ENCODE measurements around the gene ABCG1. TPM values are rescaled to one million over a fixed set of nuclear protein-coding genes. Genes with fewer than 3 reads are reported as not detected.
"Not testable (repeated sequence)": the region's sequence is repeated elsewhere in the genome, so short reads cannot be mapped to it uniquely, and the experiment has no call there.

ABCG1 gene
- total RNA-seq, 2 experiments from 2014 or later: 22.2 to 24.6 TPM

DNA sequence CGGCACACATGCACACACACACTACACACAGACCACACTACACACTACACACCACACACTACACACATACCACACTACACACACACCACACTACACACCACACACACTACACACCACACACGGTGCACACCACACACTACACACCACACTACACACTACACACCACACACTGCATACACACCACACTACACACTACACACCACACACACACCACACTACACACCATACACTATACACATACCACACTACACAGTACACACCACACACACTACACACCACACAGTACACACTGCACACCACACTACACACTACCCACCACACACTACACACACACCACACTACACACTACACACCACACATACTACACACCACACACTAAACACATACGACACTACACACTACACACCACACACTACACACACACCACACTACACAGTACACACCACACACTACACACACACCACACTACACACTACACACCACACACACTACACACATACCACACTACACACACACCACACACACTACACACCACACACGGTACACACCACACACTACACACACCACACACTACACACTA, 73.7 kb downstream of the ABCG1 start:
- H3K27ac Mint-ChIP-seq; H3K4me3 Mint-ChIP-seq; H3K4me1 Mint-ChIP-seq (ENCODE audit: low read depth); H3K9me3 Mint-ChIP-seq; DNase-seq; intact Hi-C loops (cut with micrococcal nuclease); CTCF ChIA-PET; H3K27me3 Mint-ChIP-seq; POLR2A ChIA-PET: not testable (repeated sequence)
- H3K36me3 Mint-ChIP-seq: peaks cover 20% of the 10 kb centered on the region

DNA sequence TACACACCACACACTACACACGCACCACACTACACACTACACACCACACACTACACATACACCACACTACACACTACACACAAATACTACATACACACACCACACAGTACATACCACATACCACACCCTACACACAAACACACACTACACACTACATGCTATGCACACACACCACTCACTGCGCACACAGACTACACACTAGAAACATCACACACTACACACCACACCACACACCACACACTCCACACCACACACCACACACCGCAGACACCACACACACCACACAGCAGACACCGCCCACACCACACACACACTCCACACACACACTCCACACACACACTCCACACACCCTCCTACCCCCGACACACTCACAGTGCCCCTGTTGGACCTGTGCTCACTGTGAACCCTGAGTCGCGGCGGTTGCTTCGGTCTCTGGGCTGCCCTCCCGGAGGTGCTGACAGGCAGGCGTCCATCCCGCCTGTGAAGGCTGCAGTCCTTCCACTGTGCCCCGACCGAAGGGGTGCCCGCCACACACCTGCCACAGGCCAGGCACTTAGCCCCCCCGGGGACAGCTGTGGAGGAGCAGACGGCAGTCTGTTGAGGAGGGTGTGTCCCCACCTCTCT, 74.8 kb downstream of the ABCG1 start:
- H3K9me3 Mint-ChIP-seq: no peaks in the 10 kb centered on the region
- H3K36me3 Mint-ChIP-seq: peaks cover 13% of the 10 kb centered on the region
- no peaks in the 10 kb centered on the region for H3K4me1 Mint-ChIP-seq (ENCODE audit: low read depth)
- no peak overlapping the region for H3K4me3 Mint-ChIP-seq
- DNase-seq: no peak
- POLR2A ChIA-PET: no interaction called here
- H3K27ac Mint-ChIP-seq: no peak overlapping the region
- H3K27me3 Mint-ChIP-seq: no peaks in the 10 kb centered on the region
- intact Hi-C loops (cut with micrococcal nuclease): no loop called here
- CTCF ChIA-PET: no interaction called here

DNA sequence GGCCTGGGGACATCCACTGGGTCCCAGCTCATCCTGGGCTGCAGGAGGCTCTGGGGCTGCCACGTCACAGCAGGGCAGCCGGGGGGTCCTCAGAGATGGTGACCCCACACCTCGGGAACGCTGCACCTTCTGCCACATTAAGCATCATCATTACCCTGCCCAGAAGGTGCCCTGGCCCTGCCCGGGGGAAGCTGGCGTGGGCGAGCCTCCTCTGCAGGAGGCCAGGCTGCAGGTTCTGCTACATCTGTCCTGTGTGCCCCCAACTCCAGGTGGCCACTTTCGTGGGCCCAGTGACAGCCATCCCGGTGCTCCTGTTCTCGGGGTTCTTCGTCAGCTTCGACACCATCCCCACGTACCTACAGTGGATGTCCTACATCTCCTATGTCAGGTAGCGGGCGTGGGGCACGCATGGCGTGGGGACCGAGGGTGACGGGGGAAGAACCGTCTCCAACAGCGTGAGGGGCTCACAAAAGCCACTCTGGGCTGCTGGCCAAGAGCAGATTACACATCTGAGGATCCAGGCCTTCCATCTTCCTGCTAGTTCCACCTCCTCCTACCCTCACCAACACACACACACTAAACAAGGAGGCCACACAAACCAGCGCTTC, 75.4 kb downstream of the ABCG1 start:
- Mint-ChIP-seq H3K27me3 (no peaks in the 10 kb centered on the region), H3K4me1 (ENCODE audit: low read depth) (peaks cover 4% of the 10 kb centered on the region), H3K4me3 (no peak overlapping the region), H3K36me3 (peaks cover 8% of the 10 kb centered on the region), H3K27ac (no peak overlapping the region), H3K9me3 (no peaks in the 10 kb centered on the region)
- CTCF ChIA-PET: no interaction called here
- POLR2A ChIA-PET: no interaction called here
- no peak for DNase-seq
- intact Hi-C loops (cut with micrococcal nuclease): no loop called here

DNA sequence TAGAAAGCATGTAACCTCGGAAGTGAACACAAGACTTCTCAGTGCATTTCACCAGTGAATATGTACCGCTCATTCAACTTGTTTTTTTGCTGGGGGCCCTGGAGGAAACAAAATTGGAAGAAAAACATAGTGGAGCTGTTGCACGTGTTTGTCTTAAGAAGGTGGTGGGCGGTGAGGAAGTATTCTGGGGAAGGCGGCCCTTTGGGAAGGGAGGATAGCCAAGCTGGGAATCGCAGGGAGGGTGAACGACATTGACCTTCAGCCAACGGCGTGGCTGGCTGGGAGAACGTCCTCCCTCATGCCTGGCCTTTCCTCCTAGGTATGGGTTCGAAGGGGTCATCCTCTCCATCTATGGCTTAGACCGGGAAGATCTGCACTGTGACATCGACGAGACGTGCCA, 76.9 kb downstream of the ABCG1 start:
- no peak overlapping the region for H3K4me3 Mint-ChIP-seq
- ChIA-PET CTCF (no interaction called here), POLR2A (no interaction called here)
- DNase-seq: no peak
- peaks cover 8% of the 10 kb centered on the region for H3K36me3 Mint-ChIP-seq
- H3K27ac Mint-ChIP-seq: no peak overlapping the region
- no peaks in the 10 kb centered on the region for H3K9me3 Mint-ChIP-seq
- H3K4me1 Mint-ChIP-seq (ENCODE audit: low read depth): peaks cover 11% of the 10 kb centered on the region
- intact Hi-C loops (cut with micrococcal nuclease): no loop called here
- no peaks in the 10 kb centered on the region for H3K27me3 Mint-ChIP-seq

DNA sequence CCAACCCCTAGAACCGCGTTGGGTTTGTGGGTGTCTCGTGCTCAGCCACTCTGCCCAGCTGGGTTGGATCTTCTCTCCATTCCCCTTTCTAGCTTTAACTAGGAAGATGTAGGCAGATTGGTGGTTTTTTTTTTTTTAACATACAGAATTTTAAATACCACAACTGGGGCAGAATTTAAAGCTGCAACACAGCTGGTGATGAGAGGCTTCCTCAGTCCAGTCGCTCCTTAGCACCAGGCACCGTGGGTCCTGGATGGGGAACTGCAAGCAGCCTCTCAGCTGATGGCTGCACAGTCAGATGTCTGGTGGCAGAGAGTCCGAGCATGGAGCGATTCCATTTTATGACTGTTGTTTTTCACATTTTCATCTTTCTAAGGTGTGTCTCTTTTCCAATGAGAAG, 77.6 kb downstream of the ABCG1 start:
- no peak overlapping the region for H3K27ac Mint-ChIP-seq
- POLR2A ChIA-PET: no interaction called here

DNA sequence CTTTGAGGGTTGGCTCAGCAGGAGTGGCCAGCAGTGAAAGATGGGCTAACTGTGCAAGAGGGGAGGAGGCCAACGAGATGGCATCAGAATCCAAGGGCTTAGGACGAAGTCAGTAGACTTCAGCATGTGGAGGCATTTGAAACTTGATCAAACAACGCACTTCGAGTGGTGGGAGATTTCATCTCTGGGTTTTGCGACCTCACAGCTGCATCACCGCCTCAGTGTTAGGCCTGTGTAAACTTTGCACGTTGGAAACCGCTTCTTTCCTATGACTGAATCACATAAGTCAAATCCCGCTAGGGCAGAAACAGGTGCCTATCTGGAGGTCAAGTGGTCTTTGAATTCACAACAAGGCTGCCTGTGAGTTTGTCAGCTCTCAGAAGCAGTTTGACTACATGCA, 78.4 kb downstream of the ABCG1 start:
- Mint-ChIP-seq H3K27ac (no peak overlapping the region), H3K9me3 (no peaks in the 10 kb centered on the region), H3K27me3 (no peaks in the 10 kb centered on the region), H3K4me3 (no peak overlapping the region), H3K4me1 (ENCODE audit: low read depth) (peaks cover 11% of the 10 kb centered on the region), H3K36me3 (peaks cover 8% of the 10 kb centered on the region)
- ChIA-PET CTCF (interaction anchor here (1.0 to 2.3 kb wide), 2 partner anchors 12 to 151 kb away, joined by 4 to 9 read pairs; no protein-coding TSS in a partner anchor), POLR2A (no interaction called here)
- intact Hi-C loops (cut with micrococcal nuclease): no loop called here
- no peak for DNase-seq

More for the DNA sequence above, 77.6 kb downstream of the ABCG1 start:
- Mint-ChIP-seq H3K9me3 (no peaks in the 10 kb centered on the region), H3K4me1 (ENCODE audit: low read depth) (peaks cover 11% of the 10 kb centered on the region), H3K36me3 (peaks cover 8% of the 10 kb centered on the region), H3K27me3 (no peaks in the 10 kb centered on the region), H3K4me3 (no peak overlapping the region)
- no peak for DNase-seq
- CTCF ChIA-PET: interaction anchor here (2.3 kb wide), 1 partner anchor 13 kb away, joined by 9 read pairs; no protein-coding TSS in a partner anchor
- intact Hi-C loops (cut with micrococcal nuclease): no loop called here

DNA sequence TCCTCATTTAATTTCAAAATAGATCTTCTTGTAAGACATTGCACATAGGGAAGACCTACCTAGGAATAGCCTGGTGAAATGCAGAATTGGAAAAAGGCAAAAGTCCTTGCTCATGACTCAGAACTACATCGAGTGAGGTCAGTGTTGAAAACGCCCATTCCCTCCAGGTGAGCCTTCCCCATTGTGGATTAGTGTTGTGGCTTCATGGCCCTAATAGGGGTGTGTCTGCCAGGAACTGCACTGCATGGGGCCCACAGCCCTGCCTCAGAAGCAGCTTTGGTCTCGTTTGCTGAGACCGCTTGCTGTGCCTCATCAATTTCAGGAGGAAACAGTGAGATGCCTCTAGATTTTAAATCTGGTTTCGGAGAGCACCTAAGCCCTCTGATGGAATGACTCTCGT, 79.3 kb downstream of the ABCG1 start:
- peaks cover 8% of the 10 kb centered on the region for H3K36me3 Mint-ChIP-seq
- no peaks in the 10 kb centered on the region for H3K9me3 Mint-ChIP-seq
- POLR2A ChIA-PET: no interaction called here
- DNase-seq: no peak
- no peak overlapping the region for H3K27ac Mint-ChIP-seq
- H3K4me3 Mint-ChIP-seq: no peak overlapping the region
- CTCF ChIA-PET: interaction anchor here (1.0 to 2.3 kb wide), 2 partner anchors 11 to 152 kb away, joined by 4 to 9 read pairs; no protein-coding TSS in a partner anchor
- H3K27me3 Mint-ChIP-seq: no peaks in the 10 kb centered on the region
- peaks cover 11% of the 10 kb centered on the region for H3K4me1 Mint-ChIP-seq (ENCODE audit: low read depth)
- intact Hi-C loops (cut with micrococcal nuclease): no loop called here

DNA sequence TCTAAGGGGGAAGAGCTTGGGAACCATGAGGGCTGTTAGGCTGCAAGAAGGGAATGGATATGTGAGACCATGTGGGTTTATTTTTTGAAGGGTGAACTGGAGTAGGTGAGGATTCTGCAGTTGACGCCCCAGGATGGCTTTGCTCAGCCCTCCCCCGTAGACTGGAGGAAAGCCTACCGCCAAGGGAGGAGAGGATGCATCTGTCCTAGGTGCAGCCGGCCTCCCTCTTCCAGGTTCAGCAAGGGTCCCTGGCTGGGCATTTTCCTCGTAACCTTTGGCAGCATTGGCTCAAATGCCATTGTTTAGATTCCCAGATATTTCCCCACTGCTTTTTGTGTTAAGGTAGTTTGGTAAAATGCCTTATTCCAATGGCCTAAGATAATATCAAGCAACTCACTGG, 79.7 kb downstream of the ABCG1 start:
- no peak for DNase-seq
- H3K27me3 Mint-ChIP-seq: no peaks in the 10 kb centered on the region
- H3K27ac Mint-ChIP-seq: no peak overlapping the region
- no peaks in the 10 kb centered on the region for H3K9me3 Mint-ChIP-seq
- intact Hi-C loops (cut with micrococcal nuclease): no loop called here
- POLR2A ChIA-PET: no interaction called here
- H3K36me3 Mint-ChIP-seq: peaks cover 8% of the 10 kb centered on the region
- CTCF ChIA-PET: interaction anchor here (2.3 kb wide), 1 partner anchor 10 kb away, joined by 9 read pairs; no protein-coding TSS in a partner anchor
- no peak overlapping the region for H3K4me3 Mint-ChIP-seq
- H3K4me1 Mint-ChIP-seq (ENCODE audit: low read depth): peaks cover 11% of the 10 kb centered on the region

DNA sequence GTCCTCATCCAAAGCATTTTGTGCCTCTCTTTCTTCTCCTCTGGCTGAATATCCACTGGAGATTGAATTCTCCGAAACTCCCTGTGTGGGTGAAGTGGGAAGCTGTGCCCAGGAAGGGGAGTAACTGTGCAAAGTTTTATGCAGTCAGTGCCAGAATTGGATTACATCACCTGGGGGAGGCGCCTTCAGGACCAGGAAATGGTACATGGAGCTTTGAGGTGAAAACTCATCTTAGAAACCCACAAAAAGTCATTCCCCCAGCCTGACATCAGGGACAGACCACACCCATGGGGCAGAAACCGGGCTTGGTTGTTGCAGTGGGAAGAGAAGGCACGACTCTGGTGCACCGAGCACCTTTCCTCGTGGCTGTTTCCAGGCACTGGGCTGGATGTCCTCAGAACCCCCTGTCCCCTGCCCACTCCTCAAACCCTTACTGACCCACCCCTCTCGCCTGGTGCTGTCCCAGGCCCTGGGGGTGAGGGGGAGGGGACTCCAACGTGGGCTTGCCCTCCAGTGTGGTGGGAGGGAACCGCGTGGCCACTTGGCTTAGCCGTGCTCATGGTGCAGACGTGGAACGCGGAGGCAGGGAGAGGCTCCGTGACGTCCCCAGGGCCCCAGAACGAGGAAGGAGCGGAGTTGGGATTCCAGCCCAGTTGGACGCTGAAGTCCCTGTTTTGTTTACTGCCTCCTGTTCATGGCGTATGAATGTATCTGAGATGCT, 80.5 kb downstream of the ABCG1 start:
- Mint-ChIP-seq H3K9me3 (no peaks in the 10 kb centered on the region), H3K4me1 (ENCODE audit: low read depth) (peaks cover 11% of the 10 kb centered on the region), H3K4me3 (no peak overlapping the region), H3K27ac (no peak overlapping the region), H3K27me3 (no peaks in the 10 kb centered on the region), H3K36me3 (peaks cover 8% of the 10 kb centered on the region)
- intact Hi-C loops (cut with micrococcal nuclease): loop anchor here (10.0 kb wide), 1 partner anchor 85 kb away; no protein-coding TSS in a partner anchor
- CTCF ChIA-PET: interaction anchor here (1.2 kb wide), 1 partner anchor 10 kb away, joined by 6 read pairs; no protein-coding TSS in a partner anchor
- POLR2A ChIA-PET: interaction anchor here (0.6 kb wide), 1 partner anchor 14 kb away, joined by 3 read pairs; no protein-coding TSS in a partner anchor
- peak; percentile 59 for DNase-seq

DNA sequence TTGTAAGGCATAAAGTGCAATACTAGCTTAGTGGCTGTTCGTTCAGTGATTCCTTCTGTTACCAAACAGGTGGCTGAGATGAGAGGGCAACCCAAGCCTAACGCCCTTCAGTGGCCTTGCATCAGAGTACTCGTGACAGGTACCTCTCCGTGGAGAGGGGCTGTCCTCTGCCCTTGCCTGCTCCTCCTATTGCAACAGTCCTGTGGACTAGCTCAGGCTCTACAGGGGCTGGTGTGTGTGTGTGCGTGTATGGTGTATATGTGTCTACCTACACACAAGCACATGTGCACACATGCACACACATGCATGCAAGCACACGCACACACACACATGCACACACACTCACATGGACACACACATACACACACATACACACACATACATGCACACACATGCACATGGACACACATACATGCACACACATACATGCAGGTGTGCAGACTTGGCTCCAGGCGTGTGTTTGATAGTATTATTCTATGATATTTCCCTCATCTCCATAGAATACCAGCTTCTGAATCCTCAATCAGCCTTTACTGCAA, 81.2 kb downstream of the ABCG1 start:
- POLR2A ChIA-PET: interaction anchor here (0.6 kb wide), 1 partner anchor 15 kb away, joined by 3 read pairs; no protein-coding TSS in a partner anchor
- Mint-ChIP-seq H3K4me3 (no peak overlapping the region), H3K27ac (no peak overlapping the region), H3K4me1 (ENCODE audit: low read depth) (peaks cover 11% of the 10 kb centered on the region), H3K36me3 (peaks cover 8% of the 10 kb centered on the region), H3K9me3 (no peaks in the 10 kb centered on the region), H3K27me3 (no peaks in the 10 kb centered on the region)
- DNase-seq: no peak
- intact Hi-C loops (cut with micrococcal nuclease): loop anchor here (10.0 kb wide), 1 partner anchor 85 kb away; no protein-coding TSS in a partner anchor
- CTCF ChIA-PET: interaction anchor here (1.2 kb wide), 1 partner anchor 10 kb away, joined by 6 read pairs; no protein-coding TSS in a partner anchor

DNA sequence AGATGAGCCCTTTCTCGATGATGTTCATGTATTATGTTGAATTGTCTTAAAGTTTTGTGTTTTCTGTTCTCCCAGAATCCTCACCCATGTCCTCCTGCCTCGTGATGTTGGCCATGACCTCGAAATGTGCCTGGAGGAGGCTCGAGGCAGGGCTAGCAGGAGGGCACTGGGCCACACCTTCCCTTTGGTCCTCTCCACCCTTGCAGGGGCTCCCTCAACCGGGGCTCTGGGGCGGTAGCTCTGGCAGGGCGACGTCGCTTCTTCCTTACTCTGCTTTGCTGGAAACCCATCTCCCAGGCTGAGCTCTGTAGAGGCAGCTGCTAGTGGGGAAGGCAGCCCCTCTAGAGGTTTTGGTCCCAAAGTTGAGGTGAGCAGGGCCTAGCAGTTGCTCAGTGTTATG, 82.0 kb downstream of the ABCG1 start:
- peaks cover 11% of the 10 kb centered on the region for H3K4me1 Mint-ChIP-seq (ENCODE audit: low read depth)
- H3K27me3 Mint-ChIP-seq: no peaks in the 10 kb centered on the region
- H3K27ac Mint-ChIP-seq: no peak overlapping the region
- ChIA-PET CTCF (interaction anchor here (0.8 to 2.1 kb wide), 3 partner anchors 10 to 137 kb away, joined by 3 to 7 read pairs (median 4); no protein-coding TSS in a partner anchor), POLR2A (no interaction called here)
- H3K36me3 Mint-ChIP-seq: no peaks in the 10 kb centered on the region
- H3K4me3 Mint-ChIP-seq: no peak overlapping the region
- no peaks in the 10 kb centered on the region for H3K9me3 Mint-ChIP-seq
- DNase-seq: no peak
- intact Hi-C loops (cut with micrococcal nuclease): loop anchor here (10.0 kb wide), 1 partner anchor 84 kb away; no protein-coding TSS in a partner anchor
